ENCODE data around the gene UBE2L5. TPM values are rescaled to one million over a fixed set of nuclear protein-coding genes. Genes with fewer than 3 reads are reported as not detected.

Gene UBE2L5
- total RNA-seq, 1 donor from 2014 or later = not detected

GRCh38 chr13:30412346-30412745 is 9.9 kb upstream of the UBE2L5 start:
- DNase-seq (ENCODE audit: extremely low spot score in 2 of 2) = no peak
- no peak overlapping the region for H3K4me3 ChIP-seq
- H3K36me3 ChIP-seq = no peaks in the 10 kb centered on the region
- H3K4me1 ChIP-seq = peaks cover 28% of the 10 kb centered on the region
- TF ChIP-seq POLR2AphosphoS5 (IDR thresholded peaks at IDR 0.05; ENCODE audit: insufficient read depth in 1 of 2, low read depth in 1 of 2) (no peak), POLR2A (IDR thresholded peaks at IDR 0.05) (no peak), CTCF (IDR thresholded peaks at IDR 0.05) (no peak)
- no peaks in the 10 kb centered on the region for H3K27me3 ChIP-seq
- H3K27ac ChIP-seq = no peak overlapping the region
- no peaks in the 10 kb centered on the region for H3K9me3 ChIP-seq
- intact Hi-C loops (cut with DNase I) = no loop called here

DNA sequence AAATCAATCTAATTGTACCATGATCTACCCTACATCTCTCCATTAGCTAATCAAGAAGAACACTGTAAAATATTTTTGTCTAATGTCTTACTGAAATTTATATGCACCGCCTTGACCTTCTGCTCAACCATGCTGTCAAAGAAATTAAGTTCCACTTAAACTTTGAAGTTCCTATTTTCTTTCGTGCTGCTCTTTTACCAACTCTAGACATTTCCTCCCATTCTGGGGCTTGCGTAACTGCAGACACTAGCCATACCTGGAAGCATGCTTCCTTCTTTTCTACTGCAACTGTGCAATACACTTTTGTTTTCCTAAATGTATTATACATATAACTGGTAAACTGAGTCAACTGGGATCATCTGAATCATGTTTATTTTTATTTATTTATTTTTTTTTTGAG is 8.5 kb upstream of the UBE2L5 start:
- H3K4me1 ChIP-seq = peaks cover 31% of the 10 kb centered on the region
- H3K4me3 ChIP-seq = no peak overlapping the region
- H3K36me3 ChIP-seq = no peaks in the 10 kb centered on the region
- no peaks in the 10 kb centered on the region for H3K9me3 ChIP-seq
- intact Hi-C loops (cut with DNase I) = no loop called here
- no peaks in the 10 kb centered on the region for H3K27me3 ChIP-seq
- H3K27ac ChIP-seq = no peak overlapping the region
- no peak for DNase-seq (ENCODE audit: extremely low spot score in 2 of 2)
- TF ChIP-seq POLR2AphosphoS5 (IDR thresholded peaks at IDR 0.05; ENCODE audit: insufficient read depth in 1 of 2, low read depth in 1 of 2) (no peak), POLR2A (IDR thresholded peaks at IDR 0.05) (no peak), CTCF (IDR thresholded peaks at IDR 0.05) (no peak)

DNA sequence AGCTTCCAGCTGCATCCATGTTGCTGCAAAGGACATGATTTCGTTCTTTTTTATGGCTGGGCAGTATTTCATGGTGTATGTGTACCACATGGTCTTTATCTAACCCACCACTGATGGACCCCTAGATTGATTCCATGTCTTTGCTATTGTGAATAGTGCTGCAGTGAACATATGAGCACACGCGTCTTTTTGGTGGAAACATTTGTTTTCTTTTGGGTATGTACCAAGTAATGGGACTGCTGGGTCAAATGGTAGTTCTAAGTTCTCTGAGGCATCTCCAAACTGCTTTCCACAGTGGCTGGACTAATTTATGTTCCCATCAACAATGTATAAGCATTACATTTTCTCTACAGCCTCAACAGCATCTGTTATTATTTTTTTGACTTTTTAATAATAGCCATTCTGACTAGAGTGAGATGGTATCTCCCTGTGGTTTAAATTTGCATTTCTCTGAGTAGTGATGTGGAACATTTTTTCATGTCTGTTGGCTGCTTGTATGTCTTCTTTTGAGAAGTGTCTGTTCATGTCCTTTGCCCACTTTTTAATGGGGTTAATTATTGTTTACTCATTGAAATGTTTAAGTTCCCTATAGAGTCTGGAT is 6.8 kb upstream of the UBE2L5 start:
- Histone ChIP-seq H3K4me3 (no peak overlapping the region), H3K27ac (no peak overlapping the region)

DNA sequence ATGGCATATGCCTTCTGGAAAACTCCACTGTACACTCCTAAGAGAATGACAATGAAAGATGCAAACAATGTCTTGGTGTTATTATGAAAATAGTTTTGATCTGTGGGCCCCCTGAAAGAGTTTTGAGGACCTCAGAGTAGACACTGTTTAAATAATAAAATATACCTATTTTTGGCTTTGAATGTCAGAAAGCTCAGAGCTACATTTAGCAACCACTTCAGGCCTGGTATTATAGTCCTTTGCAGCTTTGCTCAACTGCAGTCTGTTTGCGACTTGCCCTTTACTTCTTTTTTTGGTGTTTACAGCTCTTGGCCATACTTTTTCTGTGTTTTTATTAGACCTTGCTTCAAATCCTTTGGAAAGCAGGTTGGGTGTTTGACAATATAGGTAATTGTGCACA is 5.8 kb upstream of the UBE2L5 start:
- H3K27me3 ChIP-seq = no peaks in the 10 kb centered on the region
- DNase-seq (ENCODE audit: extremely low spot score in 2 of 2) = no peak
- H3K4me3 ChIP-seq = no peak overlapping the region
- H3K27ac ChIP-seq = no peak overlapping the region
- intact Hi-C loops (cut with DNase I) = no loop called here
- TF ChIP-seq POLR2A (IDR thresholded peaks at IDR 0.05) (no peak), CTCF (IDR thresholded peaks at IDR 0.05) (no peak), POLR2AphosphoS5 (IDR thresholded peaks at IDR 0.05; ENCODE audit: insufficient read depth in 1 of 2, low read depth in 1 of 2) (no peak)
- H3K36me3 ChIP-seq = no peaks in the 10 kb centered on the region
- peaks cover 37% of the 10 kb centered on the region for H3K4me1 ChIP-seq
- H3K9me3 ChIP-seq = no peaks in the 10 kb centered on the region

More for the DNA sequence above, 6.8 kb upstream of the UBE2L5 start:
- H3K9me3 ChIP-seq = no peaks in the 10 kb centered on the region
- no peak for TF ChIP-seq POLR2AphosphoS5 (IDR thresholded peaks at IDR 0.05; ENCODE audit: insufficient read depth in 1 of 2, low read depth in 1 of 2)
- no peak for TF ChIP-seq POLR2A (IDR thresholded peaks at IDR 0.05)
- no peak for TF ChIP-seq CTCF (IDR thresholded peaks at IDR 0.05)
- H3K36me3 ChIP-seq = no peaks in the 10 kb centered on the region
- H3K27me3 ChIP-seq = no peaks in the 10 kb centered on the region
- DNase-seq (ENCODE audit: extremely low spot score in 2 of 2) = no peak
- intact Hi-C loops (cut with DNase I) = no loop called here
- peaks cover 31% of the 10 kb centered on the region for H3K4me1 ChIP-seq

DNA sequence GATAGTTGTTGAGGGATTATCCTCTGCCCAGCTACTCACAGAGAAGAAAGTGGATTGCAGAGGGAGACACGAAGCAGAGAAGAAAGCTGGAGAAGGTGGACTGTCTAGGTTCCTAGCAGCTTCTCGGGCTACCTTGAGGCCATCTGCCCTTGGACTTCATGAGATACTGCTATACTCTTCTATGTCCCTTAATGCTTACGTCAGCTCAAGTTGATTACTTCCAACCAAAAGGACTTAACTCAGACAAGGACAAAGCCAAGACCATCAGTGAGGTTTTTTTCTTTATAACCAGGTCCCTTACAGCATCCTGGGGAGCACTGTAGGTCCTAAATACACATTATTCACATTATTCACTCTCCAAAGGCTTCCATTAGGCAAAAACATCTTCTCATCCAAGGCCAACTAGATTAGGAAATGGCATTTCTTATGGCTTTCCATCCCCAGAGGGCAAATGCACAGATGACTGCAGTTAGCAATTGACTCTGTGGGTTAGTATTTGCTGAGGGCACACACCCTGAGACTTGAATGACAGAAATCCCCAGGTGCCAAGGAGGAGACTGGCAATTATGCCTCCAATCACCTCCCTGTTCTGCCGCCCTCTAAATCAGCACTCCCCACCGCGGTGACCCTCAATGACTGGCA is 4.1 kb upstream of the UBE2L5 start:
- no peak for DNase-seq (ENCODE audit: extremely low spot score in 2 of 2)
- Histone ChIP-seq H3K27ac (peak overlapping the region; percentile 97), H3K4me1 (peaks cover 41% of the 10 kb centered on the region), H3K9me3 (no peaks in the 10 kb centered on the region), H3K27me3 (no peaks in the 10 kb centered on the region), H3K4me3 (no peak overlapping the region), H3K36me3 (no peaks in the 10 kb centered on the region)
- intact Hi-C loops (cut with DNase I) = no loop called here
- TF ChIP-seq POLR2AphosphoS5 (IDR thresholded peaks at IDR 0.05; ENCODE audit: insufficient read depth in 1 of 2, low read depth in 1 of 2) = no peak
- no peak for TF ChIP-seq CTCF (IDR thresholded peaks at IDR 0.05)
- no peak for TF ChIP-seq POLR2A (IDR thresholded peaks at IDR 0.05)

Measured in vagina (tissue), 2 donors.